SH-SY5Y (cell line): ENCODE data around the gene ABLIM2.

ENCODE experiments used
- GATA2 ChIP-seq: IDR thresholded peaks from 2 replicates; pipeline ENCODE4 v1.6.1; 2011; ENCODE audit warnings: mild to moderate bottlenecking, low read depth, low read length
- GATA3 ChIP-seq: IDR thresholded peaks from 2 replicates; pipeline ENCODE4 v1.6.1; 2011; ENCODE audit warnings: low read depth, mild to moderate bottlenecking, low read length, moderate library complexity

DNA sequence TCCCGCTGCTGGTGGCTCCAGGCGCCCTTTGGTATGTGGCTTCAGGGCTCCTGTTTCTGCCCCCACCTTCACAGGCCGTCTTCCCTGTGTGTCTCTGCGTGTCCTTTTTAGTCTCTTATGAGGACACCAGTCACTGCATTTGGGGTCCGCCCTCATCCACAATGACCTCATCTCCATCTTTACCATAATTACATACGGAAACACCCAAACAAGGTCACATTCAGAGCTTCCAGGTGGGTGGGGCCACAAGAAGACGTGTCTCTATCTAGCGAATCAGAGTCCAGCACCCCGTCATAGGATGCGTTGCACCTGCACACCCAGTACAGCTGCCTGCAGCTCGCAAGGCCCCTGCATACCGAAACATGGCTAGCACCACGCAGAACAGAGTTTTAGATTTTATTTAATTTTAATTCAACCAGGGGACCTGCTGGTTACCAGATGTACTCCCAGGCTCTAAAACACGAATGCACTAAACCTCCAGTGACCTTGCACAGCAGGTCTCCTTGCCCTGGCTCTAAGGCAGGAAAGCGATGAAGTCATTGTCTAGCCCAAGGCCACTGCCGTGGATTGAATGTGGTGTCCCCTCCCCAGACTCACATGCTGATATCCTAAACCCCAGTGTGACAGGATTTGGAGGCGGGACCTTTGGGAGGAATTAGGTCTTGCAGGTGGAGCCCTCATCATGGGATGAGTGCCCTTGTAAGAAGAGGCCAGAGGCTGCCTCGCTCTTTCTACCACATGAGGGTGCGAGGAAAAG is 30.3 kb downstream of the ABLIM2 start:
- TF ChIP-seq GATA2 = no peak
- no peak for TF ChIP-seq GATA3
